ENCODE data around the gene ZNF324B. TPM values are rescaled to one million over a fixed set of nuclear protein-coding genes. Genes with fewer than 3 reads are reported as not detected.

ZNF324B gene
- total and polyA plus RNA-seq, 10 of the 15 experiments (the other 5 are each of a cell fraction or from before 2014, with no cell fraction given), result 0.11 to 12.8 (median 4.0) TPM

DNA sequence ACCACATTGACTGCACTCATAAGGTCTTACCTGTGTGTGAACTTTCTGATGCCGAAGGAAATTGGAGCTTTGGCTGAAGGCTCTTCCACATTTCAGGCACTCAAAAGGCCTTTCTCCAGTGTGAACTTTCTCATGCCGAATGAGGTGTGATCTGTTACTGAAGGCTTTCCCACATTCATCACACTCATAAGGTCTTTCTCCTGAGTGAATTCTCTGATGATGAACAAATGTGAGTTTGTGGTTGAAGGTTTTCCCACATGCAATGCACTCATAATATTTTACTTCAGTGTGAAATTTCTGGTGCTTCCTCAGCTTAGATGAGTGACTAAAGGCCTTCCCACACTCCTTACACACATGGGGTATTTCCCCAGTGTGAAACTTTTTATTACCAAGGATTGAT, 17.2 kb upstream of the ZNF324B start:
- Histone ChIP-seq H3K36me3 (ENCODE audit: control insufficient read depth in 2 of 2, insufficient read depth in 2 of 2, low read length in 1 of 2) (peaks cover 0 to 17% of the 10 kb centered on the region in 2 experiments; a peak in 2 of 4 replicates), H3K79me2 (ENCODE audit: control insufficient read depth, insufficient read depth, low read length) (peaks cover 1% of the 10 kb centered on the region; the same call in 1 of the 2 replicates), H3K4me1 (ENCODE audit: control insufficient read depth, insufficient read depth, low read length) (peaks cover 3% of the 10 kb centered on the region; the same call in 1 of the 2 replicates), H3K9me3 (replicated peaks; ENCODE audit: control insufficient read depth, insufficient read depth, low read length) (peaks cover 57% of the 10 kb centered on the region), H3K27ac (ENCODE audit: control insufficient read depth, insufficient read depth) (no peak overlapping the region), H3K4me2 (ENCODE audit: control insufficient read depth, insufficient read depth) (no peak overlapping the region), H3K27me3 (replicated peaks in 1 of 2; ENCODE audit: control insufficient read depth in 2 of 2, insufficient read depth in 2 of 2, low read length in 1 of 2) (no peaks in the 10 kb centered on the region), H2AFZ (ENCODE audit: control insufficient read depth, low read depth, low read length) (no peak overlapping the region), H3K9ac (ENCODE audit: control insufficient read depth, insufficient read depth, low read length) (no peak overlapping the region), H4K20me1 (ENCODE audit: control insufficient read depth, insufficient read depth) (no peaks in the 10 kb centered on the region), H3K4me3 (no peak overlapping the region)
- intact Hi-C loops (cut with micrococcal nuclease; ENCODE audit: unreplicated experiment), result no loop called here
- 100% methylated on average over 2 of the region's 2 CpGs for WGBS (ENCODE audit: insufficient coverage, insufficient replicate concordance, low lambda C conversion rate, missing lambda C conversion rate)
- ATAC-seq (no peak), DNase-seq (ENCODE audit: low read depth, low spot score) (no peak), FAIRE-seq (no peak)
- TF ChIP-seq RB1 (IDR thresholded peaks at IDR 0.05; ENCODE audit: borderline replicate concordance), result no peak
- no peak for TF ChIP-seq NFYB (IDR thresholded peaks at IDR 0.05; ENCODE audit: insufficient read depth, low read depth, low read length)
- TF ChIP-seq IKZF1 (conservative IDR thresholded peaks at IDR 0.05), result no peak
- ChIA-PET CTCF (no interaction called here), RAD21 (ENCODE audit: unreplicated experiment) (no interaction called here), SMC1A (ENCODE audit: uncharacterized antibody, unreplicated experiment) (no interaction called here), POLR2A (no interaction called here)
- in situ Hi-C loops (cut with MboI), result no loop called here
- no TSS peak for BruUV-seq (replicated peaks)

DNA sequence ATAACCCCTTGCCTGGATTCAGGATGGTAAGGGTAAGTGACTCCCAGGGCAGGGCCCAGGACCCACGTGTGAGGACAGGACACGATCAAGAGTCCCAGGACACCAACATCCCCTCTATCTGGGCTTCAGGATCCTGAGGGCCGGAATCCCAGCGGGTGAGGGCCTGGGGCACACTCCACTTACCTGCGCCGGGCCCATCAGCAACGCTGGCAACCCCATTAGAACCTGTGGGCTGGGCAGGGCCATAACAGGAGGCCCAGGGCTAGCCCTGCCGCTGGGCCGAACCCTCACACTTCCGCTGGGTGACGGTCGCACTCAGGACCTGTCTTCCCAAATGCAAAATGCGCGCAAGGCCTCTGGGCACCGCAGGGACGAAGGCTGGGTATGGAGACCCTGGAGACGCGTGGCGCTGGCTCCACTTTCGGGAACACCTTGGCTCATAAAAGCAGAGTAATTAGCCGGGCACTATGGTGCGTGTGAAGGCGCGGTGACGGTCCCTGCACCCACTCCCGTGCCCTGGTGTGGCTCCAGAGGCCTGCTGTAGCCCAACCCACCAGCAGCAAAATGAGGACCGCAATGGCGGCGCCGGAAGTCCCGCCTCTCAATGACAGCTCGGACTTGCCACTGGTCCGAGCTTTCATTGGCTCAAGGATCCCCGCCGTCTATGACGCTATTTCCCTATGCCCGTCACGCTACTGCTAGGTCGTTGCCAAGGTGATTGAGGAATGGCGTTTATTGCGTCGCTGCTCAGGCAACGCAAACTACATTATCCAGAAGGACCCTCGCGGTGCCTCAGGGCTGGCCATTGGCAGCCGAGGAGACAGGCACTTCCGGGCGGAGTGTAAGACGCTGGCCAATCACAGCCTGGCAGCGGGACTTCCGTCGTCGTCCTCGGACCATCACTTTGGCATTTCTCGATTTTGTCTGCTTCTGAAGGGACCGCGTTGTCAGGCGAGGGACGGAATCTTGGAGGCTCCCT, 11.6 kb upstream of the ZNF324B start, which contains the start of gene ZNF132:
Gene ZNF132 (minus strand): TSS at position 578 of the 979 bp plus-strand sequence. CDS start 332 bp downstream, at position 246.
- Histone ChIP-seq H2AFZ (ENCODE audit: control insufficient read depth, low read depth, low read length) (peak within 1 kb of the TSS; percentile 88), H3K79me2 (ENCODE audit: control insufficient read depth, insufficient read depth, low read length) (peaks cover 4% of the 10 kb centered on the region), H3K4me1 (ENCODE audit: control insufficient read depth, insufficient read depth, low read length) (peaks cover 6% of the 10 kb centered on the region; the same call in 1 of the 2 replicates), H3K9ac (ENCODE audit: control insufficient read depth, insufficient read depth, low read length) (peak within 1 kb of the TSS; percentile 56; the same call in 1 of the 2 replicates), H3K4me3 (peak within 1 kb of the TSS; percentile 83), H3K4me2 (ENCODE audit: control insufficient read depth, insufficient read depth) (peak within 1 kb of the TSS; percentile 92), H4K20me1 (ENCODE audit: control insufficient read depth, insufficient read depth) (no peaks in the 10 kb centered on the region), H3K27ac (ENCODE audit: control insufficient read depth, insufficient read depth) (peak within 1 kb of the TSS; percentile 38; the same call in 1 of the 2 replicates), H3K36me3 (ENCODE audit: control insufficient read depth in 2 of 2, insufficient read depth in 2 of 2, low read length in 1 of 2) (peaks cover 0 to 5% of the 10 kb centered on the region in 2 experiments; a peak in 2 of 4 replicates), H3K9me3 (replicated peaks; ENCODE audit: control insufficient read depth, insufficient read depth, low read length) (peaks cover 34% of the 10 kb centered on the region), H3K27me3 (replicated peaks in 1 of 2; ENCODE audit: control insufficient read depth in 2 of 2, insufficient read depth in 2 of 2, low read length in 1 of 2) (no peaks in the 10 kb centered on the region)
- intact Hi-C loops (cut with micrococcal nuclease; ENCODE audit: unreplicated experiment), result no loop called here
- ChIA-PET POLR2A (interaction anchor here (1.0 kb wide), 1 partner anchor 12 kb away, joined by 3 read pairs; the partner anchor contains the start of gene ZNF324B), CTCF (no interaction called here), SMC1A (ENCODE audit: uncharacterized antibody, unreplicated experiment) (interaction anchor here (0.9 kb wide), 1 partner anchor 11 kb away, joined by 3 read pairs; the partner anchor contains the start of gene ZNF324B), RAD21 (ENCODE audit: unreplicated experiment) (interaction anchor here (0.7 to 1.0 kb wide), 2 partner anchors 12 to 161 kb away, joined by 3 to 4 read pairs; partner anchors contain the start of genes ZNF324B and ZNF8)
- ATAC-seq (peak; percentile 99), DNase-seq (ENCODE audit: low read depth, low spot score) (peak; percentile 98), FAIRE-seq (peak; percentile 99)
- in situ Hi-C loops (cut with MboI), result no loop called here
- BruUV-seq (replicated peaks), result TSS peak; percentile 92
- WGBS (ENCODE audit: insufficient coverage, insufficient replicate concordance, low lambda C conversion rate, missing lambda C conversion rate), result 8% methylated on average over 56 of the region's 59 CpGs
- no peak for TF ChIP-seq HDAC6 (IDR thresholded peaks at IDR 0.05; ENCODE audit: unreplicated experiment)
- TF ChIP-seq TCF7 (IDR thresholded peaks at IDR 0.05; ENCODE audit: borderline replicate concordance), result no peak
- TF ChIP-seq POU2F2 (IDR thresholded peaks at IDR 0.05; ENCODE audit: borderline replicate concordance, low read depth, low read length), result no peak; the same call in 2 of the 3 replicates
- TF ChIP-seq, protein P1, sequence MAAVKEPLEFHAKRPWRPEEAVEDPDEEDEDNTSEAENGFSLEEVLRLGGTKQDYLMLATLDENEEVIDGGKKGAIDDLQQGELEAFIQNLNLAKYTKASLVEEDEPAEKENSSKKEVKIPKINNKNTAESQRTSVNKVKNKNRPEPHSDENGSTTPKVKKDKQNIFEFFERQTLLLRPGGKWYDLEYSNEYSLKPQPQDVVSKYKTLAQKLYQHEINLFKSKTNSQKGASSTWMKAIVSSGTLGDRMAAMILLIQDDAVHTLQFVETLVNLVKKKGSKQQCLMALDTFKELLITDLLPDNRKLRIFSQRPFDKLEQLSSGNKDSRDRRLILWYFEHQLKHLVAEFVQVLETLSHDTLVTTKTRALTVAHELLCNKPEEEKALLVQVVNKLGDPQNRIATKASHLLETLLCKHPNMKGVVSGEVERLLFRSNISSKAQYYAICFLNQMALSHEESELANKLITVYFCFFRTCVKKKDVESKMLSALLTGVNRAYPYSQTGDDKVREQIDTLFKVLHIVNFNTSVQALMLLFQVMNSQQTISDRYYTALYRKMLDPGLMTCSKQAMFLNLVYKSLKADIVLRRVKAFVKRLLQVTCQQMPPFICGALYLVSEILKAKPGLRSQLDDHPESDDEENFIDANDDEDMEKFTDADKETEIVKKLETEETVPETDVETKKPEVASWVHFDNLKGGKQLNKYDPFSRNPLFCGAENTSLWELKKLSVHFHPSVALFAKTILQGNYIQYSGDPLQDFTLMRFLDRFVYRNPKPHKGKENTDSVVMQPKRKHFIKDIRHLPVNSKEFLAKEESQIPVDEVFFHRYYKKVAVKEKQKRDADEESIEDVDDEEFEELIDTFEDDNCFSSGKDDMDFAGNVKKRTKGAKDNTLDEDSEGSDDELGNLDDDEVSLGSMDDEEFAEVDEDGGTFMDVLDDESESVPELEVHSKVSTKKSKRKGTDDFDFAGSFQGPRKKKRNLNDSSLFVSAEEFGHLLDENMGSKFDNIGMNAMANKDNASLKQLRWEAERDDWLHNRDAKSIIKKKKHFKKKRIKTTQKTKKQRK (IDR thresholded peaks at IDR 0.05; ENCODE audit: low read depth, low read length), result no peak; the same call in 1 of the 2 replicates
- TF ChIP-seq SIX5 (IDR thresholded peaks at IDR 0.05; ENCODE audit: low read depth, low read length, severe bottlenecking), result peak; percentile 84
- no peak for TF ChIP-seq ZNF274 (IDR thresholded peaks at IDR 0.05; ENCODE audit: insufficient read depth, insufficient read length)
- TF ChIP-seq, protein P2, sequence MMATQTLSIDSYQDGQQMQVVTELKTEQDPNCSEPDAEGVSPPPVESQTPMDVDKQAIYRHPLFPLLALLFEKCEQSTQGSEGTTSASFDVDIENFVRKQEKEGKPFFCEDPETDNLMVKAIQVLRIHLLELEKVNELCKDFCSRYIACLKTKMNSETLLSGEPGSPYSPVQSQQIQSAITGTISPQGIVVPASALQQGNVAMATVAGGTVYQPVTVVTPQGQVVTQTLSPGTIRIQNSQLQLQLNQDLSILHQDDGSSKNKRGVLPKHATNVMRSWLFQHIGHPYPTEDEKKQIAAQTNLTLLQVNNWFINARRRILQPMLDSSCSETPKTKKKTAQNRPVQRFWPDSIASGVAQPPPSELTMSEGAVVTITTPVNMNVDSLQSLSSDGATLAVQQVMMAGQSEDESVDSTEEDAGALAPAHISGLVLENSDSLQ (IDR thresholded peaks at IDR 0.05), result peak; percentile 95
- no peak for TF ChIP-seq PAX8 (IDR thresholded peaks at IDR 0.05)
